Brain microvascular endothelial cell (primary cell): ENCODE measurements around the gene CCDC12.

ENCODE experiments used
- DNase-seq: peaks from one replicate; pipeline ENCODE4 v3.0.0-alpha.2; 2020
- H3K27ac ChIP-seq: fragments of 250-450 bp; sonication (Bioruptor Pico); 2 replicates; pipeline ENCODE4 v1.5.1; 2020; ENCODE audit warnings: mild to moderate bottlenecking, moderate library complexity
- H3K27me3 ChIP-seq: fragments of 250-450 bp; sonication (Bioruptor Pico); replicated peaks from 2 replicates; pipeline ENCODE4 v1.5.1; 2020; ENCODE audit warnings: mild to moderate bottlenecking
- H3K36me3 ChIP-seq: fragments of 250-450 bp; sonication (Bioruptor Pico); replicated peaks from 2 replicates; pipeline ENCODE4 v1.5.1; 2020; ENCODE audit warnings: mild to moderate bottlenecking
- H3K4me3 ChIP-seq: 2 replicates; pipeline ENCODE4 v1.5.1; 2011; ENCODE audit warnings: low read depth, mild to moderate bottlenecking, control low read depth, low read length, moderate library complexity
- CTCF ChIP-seq: IDR thresholded peaks from 2 replicates; pipeline ENCODE4 v1.5.1; 2011; ENCODE audit warnings: low read depth, mild to moderate bottlenecking, moderate library complexity, low read length, control low read depth, inconsistent platforms; ENCODE audit errors: missing control alignments
- in situ Hi-C: cut with HindIII; loops from 2 replicates; pipeline ENCODE4 v1.10.0; 2017; ENCODE audit warnings: low sequenced_read_pairs, low pct_ligation_motif_present

Gene CCDC12

GRCh38 chr3:46895204-46895660 is 81.3 kb downstream of the CCDC12 start:
- Histone ChIP-seq H3K27ac (no peak overlapping the region), H3K27me3 (peaks cover 3% of the 10 kb centered on the region), H3K36me3 (no peaks in the 10 kb centered on the region), H3K4me3 (no peak overlapping the region)
- peak; percentile 39 for DNase-seq
- in situ Hi-C loops = no loop called here
- TF ChIP-seq CTCF = peak; percentile 92

GRCh38 chr3:46894256-46894655 is 82.3 kb downstream of the CCDC12 start:
- DNase-seq = no peak
- H3K27ac ChIP-seq = no peak overlapping the region
- in situ Hi-C loops = no loop called here
- no peak overlapping the region for H3K4me3 ChIP-seq
- peaks cover 3% of the 10 kb centered on the region for H3K27me3 ChIP-seq
- TF ChIP-seq CTCF = no peak
- no peaks in the 10 kb centered on the region for H3K36me3 ChIP-seq

GRCh38 chr3:46893763-46894162 is 82.8 kb downstream of the CCDC12 start:
- peaks cover 3% of the 10 kb centered on the region for H3K27me3 ChIP-seq
- H3K27ac ChIP-seq = no peak overlapping the region
- no peaks in the 10 kb centered on the region for H3K36me3 ChIP-seq
- H3K4me3 ChIP-seq = no peak overlapping the region
- in situ Hi-C loops = no loop called here
- no peak for TF ChIP-seq CTCF
- DNase-seq = no peak

- Histone ChIP-seq H3K36me3 (no peaks in the 10 kb centered on the region), H3K27me3 (peaks cover 3% of the 10 kb centered on the region), H3K4me3 (no peak overlapping the region), H3K27ac (no peak overlapping the region)
- no peak for DNase-seq
- in situ Hi-C loops = no loop called here
- TF ChIP-seq CTCF = no peak
Measured at GRCh38 chr3:46893146-46893748, 83.3 kb downstream of the CCDC12 start.

- Histone ChIP-seq H3K4me3 (peak overlapping the region; percentile 48), H3K27ac (no peak overlapping the region), H3K36me3 (no peaks in the 10 kb centered on the region), H3K27me3 (peaks cover 3% of the 10 kb centered on the region)
- peak; percentile 30 for DNase-seq
- no peak for TF ChIP-seq CTCF
- in situ Hi-C loops = no loop called here
Measured at GRCh38 chr3:46892285-46893145, 84.0 kb downstream of the CCDC12 start.
